ENCODE measurements around the gene LRP3. TPM values are rescaled to one million over a fixed set of nuclear protein-coding genes. Genes with fewer than 3 reads are reported as not detected.

LRP3 gene
- total RNA-seq, 4 donors from 2014 or later = 19.1 to 61.8 (median 28.3) TPM

GRCh38 chr19:33254245-33254824 is 60.2 kb downstream of the LRP3 start:
- ATAC-seq (ENCODE audit: low FRiP score) (no peak), DNase-seq (ENCODE audit: low spot score) (no peak)
- TF ChIP-seq CTCF (IDR thresholded peaks at IDR 0.05) = no peak

GRCh38 chr19:33255781-33256180 is 61.7 kb downstream of the LRP3 start:
- ATAC-seq (ENCODE audit: low FRiP score) (no peak), DNase-seq (ENCODE audit: low spot score) (no peak)
- no peak for TF ChIP-seq CTCF (IDR thresholded peaks at IDR 0.05)

GRCh38 chr19:33256261-33256660 is 62.1 kb downstream of the LRP3 start:
- no peak for TF ChIP-seq CTCF (IDR thresholded peaks at IDR 0.05)
- DNase-seq (ENCODE audit: low spot score) (no peak), ATAC-seq (ENCODE audit: low FRiP score) (no peak)

GRCh38 chr19:33257828-33258227 is 63.7 kb downstream of the LRP3 start:
- DNase-seq (ENCODE audit: low spot score) = no peak
- ATAC-seq (ENCODE audit: low FRiP score) = no peak
- no peak for TF ChIP-seq CTCF (IDR thresholded peaks at IDR 0.05)

Other genes starting within 250 kb of the LRP3 start
- 10 to 100 TPM in 3 of 4 donors, 1 to 10 TPM in 1; 8.2 to 11.9 (median 10.5) TPM for gene CEP89, start 222.4 kb upstream of the LRP3 start, total RNA-seq
- gene FAAP24, start 222.1 kb upstream of the LRP3 start, total RNA-seq = 1 to 10 TPM in 2 of 4 donors, under 1 TPM in 1, not detected in 1; 0.82 to 1.4 (median 1.3) TPM
- gene RHPN2, start 129.4 kb upstream of the LRP3 start, total RNA-seq = 10 to 100 TPM in 2 of 4 donors, 1 to 10 TPM in 2; 5.7 to 24.0 (median 14.1) TPM
- gene GPATCH1, start 113.1 kb upstream of the LRP3 start, total RNA-seq = 1 to 10 TPM; 4.5 to 7.6 (median 5.5) TPM
- not detected for gene WDR88, start 62.2 kb upstream of the LRP3 start, total RNA-seq
- gene SLC7A10, start 31.5 kb downstream of the LRP3 start, total RNA-seq = 100 to 1,000 TPM in 1 of 4 donors, 10 to 100 TPM in 3; 12.9 to 150 (median 33.1) TPM
- 100 to 1,000 TPM; 100 to 567 (median 166) TPM for gene CEBPA, start 108.2 kb downstream of the LRP3 start, total RNA-seq
- 10 to 100 TPM; 19.4 to 41.1 (median 30.0) TPM for gene CEBPG, start 179.4 kb downstream of the LRP3 start, total RNA-seq